Right hindlimb (tissue), 1 donor: ENCODE results near the gene NPPC.
"Not testable (repeated sequence)": the region's sequence is repeated elsewhere in the genome, so short reads cannot be mapped to it uniquely, and the experiment has no call there.

Source experiments
- DNase-seq: peaks from one replicate; pipeline ENCODE4 v3.0.0-alpha.2; 2018

NPPC gene

DNA sequence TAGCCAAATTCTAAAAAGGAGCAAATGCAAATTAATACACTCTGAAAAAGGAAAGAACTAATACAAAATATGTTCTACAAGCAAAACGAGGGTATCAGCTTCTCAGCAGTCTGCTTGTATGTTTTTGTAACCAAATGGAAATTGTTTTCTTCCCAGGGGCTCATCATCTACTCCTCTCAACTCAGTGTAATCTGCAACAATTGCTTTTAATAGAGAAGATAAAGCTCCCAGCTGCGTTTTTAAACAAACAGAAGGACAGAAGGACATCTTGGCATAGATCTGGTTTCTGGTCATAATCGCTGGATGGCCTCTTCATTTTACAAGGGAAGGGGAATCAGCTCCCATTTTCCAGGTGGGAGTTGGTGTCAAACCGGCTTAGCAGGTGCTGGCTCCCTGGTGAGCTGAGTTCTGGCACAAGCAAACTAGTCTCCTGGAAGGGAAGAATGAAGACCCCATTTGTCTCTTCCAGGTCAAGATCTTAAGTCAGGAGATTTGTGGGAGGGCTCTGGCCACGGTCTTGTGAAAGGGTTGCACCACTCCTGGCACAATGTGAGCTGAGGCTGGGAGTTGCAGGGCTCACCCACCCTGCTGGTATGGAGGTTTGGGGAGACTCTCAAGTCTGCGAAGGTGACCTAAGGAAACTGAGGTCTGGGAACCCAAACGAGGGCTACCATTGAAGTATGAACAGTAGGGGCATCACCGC is 41.6 kb downstream of the NPPC start:
- DNase-seq = no peak

DNA sequence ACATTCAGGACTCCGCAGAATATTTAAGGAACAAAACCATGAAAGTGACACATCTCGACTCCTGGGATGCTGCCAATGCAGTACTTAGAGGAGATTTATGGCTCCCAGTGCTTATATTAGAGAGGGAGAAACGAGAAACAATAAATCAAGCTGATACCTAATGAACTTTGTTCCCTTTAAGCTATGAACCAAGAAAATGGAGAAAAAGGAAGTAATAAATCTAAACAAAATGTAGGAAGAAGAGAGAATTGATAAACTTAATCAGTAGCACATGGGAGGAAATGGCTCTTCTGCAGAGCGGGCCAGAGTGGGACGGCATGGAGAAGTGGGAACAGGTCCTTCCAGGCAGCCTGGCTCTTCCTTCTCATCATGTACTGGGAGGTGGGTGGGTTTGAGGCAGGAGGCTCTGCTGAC is 42.7 kb downstream of the NPPC start:
- DNase-seq = no peak

DNA sequence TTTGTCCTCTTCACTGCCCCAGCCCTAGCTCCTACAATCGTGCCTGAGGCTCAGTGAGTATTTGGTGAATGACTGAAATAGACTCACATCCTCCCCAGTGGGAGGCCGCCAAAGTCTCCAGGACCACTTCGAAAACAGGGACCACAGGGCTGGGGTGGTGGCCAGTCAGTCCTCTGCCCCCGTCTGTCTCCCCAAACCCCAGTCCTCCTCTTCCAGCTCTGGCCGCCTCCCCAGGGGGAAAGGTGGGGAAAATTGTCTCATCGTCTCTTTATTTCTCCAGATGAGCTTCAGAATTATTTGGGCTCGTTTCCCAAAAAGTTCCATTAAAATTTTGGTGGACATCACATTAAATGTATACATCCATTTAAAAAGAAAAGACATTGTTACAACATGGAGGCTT is 43.5 kb downstream of the NPPC start:
- DNase-seq = no peak

DNA sequence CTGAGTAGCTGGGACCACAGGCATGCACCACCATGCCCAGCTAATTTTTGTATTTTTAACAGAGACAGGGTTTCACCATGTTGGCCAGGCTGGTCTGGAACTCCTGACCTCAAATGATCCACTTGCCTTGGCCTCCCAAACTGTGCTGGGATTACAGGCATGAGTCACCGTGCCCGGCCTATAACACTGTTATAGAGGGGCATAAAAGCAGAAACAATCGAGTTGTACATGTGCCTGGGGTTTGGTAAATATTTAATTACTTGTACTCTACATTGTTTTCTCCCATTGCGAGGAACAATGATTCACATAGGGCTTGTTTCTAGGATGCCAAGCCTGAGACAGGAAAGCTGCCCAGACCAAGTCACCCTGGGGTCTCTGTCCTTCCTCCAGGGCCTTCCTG is 45.8 kb downstream of the NPPC start:
- DNase-seq = not testable (repeated sequence)

DNA sequence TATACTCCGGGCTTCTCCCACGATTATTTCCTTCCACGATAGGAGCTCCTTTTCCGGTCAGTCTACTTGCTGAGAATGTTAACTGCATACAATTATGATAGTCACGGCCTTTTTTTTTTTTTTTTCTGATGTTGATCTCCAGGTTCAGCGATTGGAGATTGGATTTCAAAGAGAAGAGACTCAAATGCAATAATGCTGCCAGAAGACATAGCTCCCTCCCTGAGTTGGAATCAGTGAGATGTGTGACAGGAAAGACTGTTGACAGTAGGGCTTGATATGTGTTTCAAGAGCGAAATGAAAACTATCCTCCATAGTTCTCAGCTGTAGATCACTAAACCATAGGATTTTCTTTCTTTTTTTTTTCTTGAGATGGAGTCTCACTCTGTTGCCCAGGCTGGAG is 47.0 kb downstream of the NPPC start:
- no peak for DNase-seq

DNA sequence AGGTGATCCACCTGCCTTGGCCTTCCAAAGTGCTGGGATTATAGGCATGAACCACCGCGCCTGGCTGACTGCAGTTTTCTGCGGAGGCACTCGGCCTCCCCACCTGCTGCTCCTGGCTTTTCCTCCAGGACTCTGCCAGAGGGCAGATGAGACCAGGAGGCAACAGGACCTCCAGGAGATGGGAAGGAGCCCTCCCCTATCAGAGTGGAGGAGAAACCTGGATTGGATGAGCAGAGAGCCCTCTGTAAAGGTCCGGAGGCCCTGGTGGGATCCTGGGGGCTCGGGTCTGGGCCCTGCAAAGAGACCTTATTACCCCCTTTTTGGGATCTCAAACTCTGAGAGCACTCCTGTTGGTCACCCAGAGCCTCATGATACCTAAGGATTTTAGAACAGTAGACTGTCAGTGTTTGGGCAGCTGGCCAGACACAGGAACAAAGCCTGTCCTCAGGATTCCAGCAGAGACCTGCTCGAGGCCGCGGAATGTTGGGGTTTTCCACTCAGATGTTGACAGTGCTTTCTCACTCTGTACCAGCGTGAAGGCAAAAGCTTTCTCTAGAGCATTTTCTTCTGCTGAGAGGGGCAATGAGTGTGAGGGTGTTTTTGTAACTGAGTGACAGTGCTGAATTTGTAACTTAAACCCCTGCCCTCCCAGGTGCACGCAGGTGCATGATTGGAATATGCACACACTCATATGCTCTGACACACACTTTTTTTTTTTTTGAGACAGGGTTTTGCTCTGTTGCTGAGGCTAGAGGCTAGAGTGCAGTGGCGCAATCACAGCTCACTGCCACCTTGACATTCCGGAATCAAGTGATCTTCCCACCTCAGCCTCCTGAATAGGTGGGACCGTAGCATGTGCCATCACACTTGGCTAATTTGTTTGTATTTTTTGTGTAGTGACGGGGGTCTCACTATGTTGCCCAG is 48.4 kb downstream of the NPPC start:
- no peak for DNase-seq

DNA sequence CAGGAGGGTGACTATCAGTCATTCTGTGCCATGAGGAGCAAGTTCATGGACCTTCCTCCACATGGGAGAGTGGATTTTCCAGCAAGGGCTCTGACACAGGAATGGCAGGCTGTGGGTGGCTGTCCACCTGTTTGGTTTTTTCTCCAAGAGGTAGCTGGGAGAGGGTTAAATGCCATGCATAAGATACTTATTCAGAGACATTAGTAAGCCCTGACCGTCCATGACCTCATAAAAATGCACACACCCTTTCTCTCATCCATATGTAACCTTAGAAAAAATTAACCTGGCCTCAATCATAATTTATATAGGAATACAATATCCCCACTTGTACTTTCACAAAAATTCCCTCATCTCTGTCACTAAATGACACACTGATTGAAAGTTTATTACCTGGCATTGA is 51.3 kb downstream of the NPPC start:
- no peak for DNase-seq
